Fibroblast of lung (primary cell): ENCODE results near the gene SLC2A4RG. TPM values are rescaled to one million over a fixed set of nuclear protein-coding genes. Genes with fewer than 3 reads are reported as not detected.

Experiments
- DNase-seq, 2 donors: peaks; one replicate each; pipeline versions ENCODE4 v3.0.0 to v3.0.0-alpha.2; 2010; ENCODE audit warnings: low read depth in 2 of 2
- H2AFZ ChIP-seq: 2 replicates; pipeline ENCODE4 v1.5.1; 2012; ENCODE audit warnings: low read length, control low read depth, inconsistent platforms
- H3K27ac ChIP-seq: 2 replicates; pipeline ENCODE4 v1.5.1; 2011; ENCODE audit warnings: low read length, control low read depth; ENCODE audit not compliant: insufficient read depth
- H3K27me3 ChIP-seq: 2 replicates; pipeline ENCODE4 v1.5.1; 2011; ENCODE audit warnings: mild to moderate bottlenecking, low read length; ENCODE audit not compliant: control insufficient read depth, insufficient read depth
- H3K36me3 ChIP-seq: 2 replicates; pipeline ENCODE4 v1.5.1; 2011; ENCODE audit warnings: low read length; ENCODE audit not compliant: control insufficient read depth, insufficient read depth
- H3K4me1 ChIP-seq: 2 replicates; pipeline ENCODE4 v1.5.1; 2011; ENCODE audit warnings: low read length; ENCODE audit not compliant: control insufficient read depth, insufficient read depth; ENCODE audit errors: extremely low read depth
- H3K4me2 ChIP-seq: 2 replicates; pipeline ENCODE4 v1.5.1; 2011; ENCODE audit warnings: low read length, control low read depth; ENCODE audit not compliant: insufficient read depth; ENCODE audit errors: extremely low read depth
- H3K4me3 ChIP-seq, 4 experiments: fragments of 200-600 bp in 1 of 4; sonication (generic) in 1 of 4; replicated peaks in 1 of 4; 2 replicates each; pipeline ENCODE4 v1.5.1; 2011 to 2016; ENCODE audit warnings: low read length in 4 of 4, low read depth in 3 of 4, mild to moderate bottlenecking in 3 of 4, control low read depth in 2 of 4, inconsistent platforms in 1 of 4, mixed read lengths in 1 of 4; ENCODE audit not compliant: insufficient read depth in 1 of 4; ENCODE audit errors: control extremely low read depth in 1 of 4
- H3K79me2 ChIP-seq: 2 replicates; pipeline ENCODE4 v1.5.1; 2012; ENCODE audit warnings: mild to moderate bottlenecking, low read length, inconsistent platforms; ENCODE audit not compliant: control insufficient read depth, insufficient read depth
- H3K9ac ChIP-seq: 2 replicates; pipeline ENCODE4 v1.5.1; 2011; ENCODE audit warnings: mild to moderate bottlenecking, low read length, control low read depth; ENCODE audit not compliant: insufficient read depth
- H3K9me3 ChIP-seq: 2 replicates; pipeline ENCODE4 v1.5.1; 2012; ENCODE audit warnings: low read depth, low read length; ENCODE audit not compliant: control insufficient read depth, insufficient read depth
- H4K20me1 ChIP-seq: 2 replicates; pipeline ENCODE4 v1.5.1; 2011; ENCODE audit warnings: low read length; ENCODE audit not compliant: control insufficient read depth, insufficient read depth; ENCODE audit errors: extremely low read depth
- EZH2 ChIP-seq: IDR thresholded peaks from 2 replicates; pipeline ENCODE4 v1.5.1; 2012; ENCODE audit warnings: low read length, control low read depth, mild to moderate bottlenecking; ENCODE audit errors: missing control alignments
- polyA plus RNA-seq, 2 donors: library from polyadenylated mRNA; depleted of rRNA in 1 of 2; stranded (reverse) in 1 of 2; unstranded in 1 of 2; fragments of >200 nt; gene quantifications; 2 replicates each; pipeline ENCODE4 v1.2.1, GENCODE V29; 2011 to 2012; ENCODE audit warnings: missing spikeins in 1 of 2
- total RNA-seq: library from RNA; depleted of rRNA; stranded (reverse); fragments of >200 nt; gene quantifications from 2 replicates; pipeline ENCODE4 v1.2.1, GENCODE V29; 2014
- TF ChIP-seq, protein P1 (sequence below), 2 donors: IDR thresholded peaks in 1 of 2; conservative IDR thresholded peaks in 1 of 2; 1 replicate in 1 of 2; 2 replicates in 1 of 2; pipeline ENCODE4 v1.5.1; 2011 to 2012; ENCODE audit warnings: low read length in 2 of 2, control low read depth in 1 of 2, inconsistent platforms in 1 of 2, low read depth in 1 of 2, mild to moderate bottlenecking in 1 of 2

The SLC2A4RG gene
- total and polyA plus RNA-seq, 2 donors (not counting 1 experiment from before 2014, with no cell fraction given) = 17.5 to 30.6 TPM

DNA sequence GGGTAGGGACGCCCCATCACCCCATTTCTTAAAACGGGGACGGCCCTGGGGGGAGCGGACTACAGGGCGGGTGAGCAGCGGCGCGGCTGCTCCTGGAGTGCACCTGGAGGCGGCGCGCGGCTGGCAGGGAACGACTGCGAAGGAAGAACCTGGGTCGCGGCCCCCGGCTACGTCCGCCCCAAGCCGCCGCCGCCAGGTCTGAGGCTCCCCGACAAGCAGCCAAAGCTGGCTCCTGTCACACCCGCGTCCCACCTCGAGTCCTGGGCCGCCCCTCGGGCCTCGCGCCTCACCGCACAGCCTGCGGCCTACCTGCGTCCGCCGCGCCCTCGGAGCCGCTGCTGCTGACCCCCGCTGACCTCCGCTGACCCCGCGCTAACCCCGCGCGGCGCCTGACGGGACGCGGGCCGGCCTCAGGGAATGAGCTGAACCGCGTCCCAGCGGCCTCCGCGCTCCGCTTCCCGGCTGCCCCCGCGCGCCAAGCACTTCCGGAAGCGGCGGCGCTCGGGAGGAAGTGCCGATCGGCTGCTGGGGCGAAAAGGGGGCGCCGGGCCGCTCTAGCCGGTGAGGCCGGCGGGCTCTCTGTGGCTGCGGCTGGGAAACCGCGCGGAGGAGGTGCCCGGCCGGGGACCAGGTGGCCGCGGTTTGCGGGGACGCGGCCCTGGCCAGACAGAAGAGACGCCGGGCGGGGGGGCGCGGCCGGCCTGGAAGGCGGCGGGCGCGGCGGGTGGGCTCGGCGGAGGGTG, 31.8 kb upstream of the SLC2A4RG start, which contains the start of the genes ARFRP1 and ZGPAT:
TSS of gene ARFRP1 (minus strand) at position 419 of the 743 bp plus-strand sequence. CDS start 885 bp downstream, outside the sequence.
TSS of gene ZGPAT (plus strand) at position 482 of the 743 bp plus-strand sequence. CDS start 542 bp downstream, outside the sequence.
- Histone ChIP-seq H3K9me3 (no peaks in the 10 kb centered on the region), H3K4me2 (peak within 1 kb of the TSS; percentile 99), H3K9ac (peak within 1 kb of the TSS; percentile 91), H3K79me2 (peaks cover 61% of the 10 kb centered on the region), H2AFZ (peak within 1 kb of the TSS; percentile 9), H3K27ac (peak within 1 kb of the TSS; percentile 80), H3K4me3 (peak within 1 kb of the TSS; percentile 64 to 89 (median 74)), H3K4me1 (peaks cover 9% of the 10 kb centered on the region), H3K27me3 (no peaks in the 10 kb centered on the region), H4K20me1 (no peaks in the 10 kb centered on the region), H3K36me3 (peaks cover 37% of the 10 kb centered on the region)
- TF ChIP-seq, protein P1, sequence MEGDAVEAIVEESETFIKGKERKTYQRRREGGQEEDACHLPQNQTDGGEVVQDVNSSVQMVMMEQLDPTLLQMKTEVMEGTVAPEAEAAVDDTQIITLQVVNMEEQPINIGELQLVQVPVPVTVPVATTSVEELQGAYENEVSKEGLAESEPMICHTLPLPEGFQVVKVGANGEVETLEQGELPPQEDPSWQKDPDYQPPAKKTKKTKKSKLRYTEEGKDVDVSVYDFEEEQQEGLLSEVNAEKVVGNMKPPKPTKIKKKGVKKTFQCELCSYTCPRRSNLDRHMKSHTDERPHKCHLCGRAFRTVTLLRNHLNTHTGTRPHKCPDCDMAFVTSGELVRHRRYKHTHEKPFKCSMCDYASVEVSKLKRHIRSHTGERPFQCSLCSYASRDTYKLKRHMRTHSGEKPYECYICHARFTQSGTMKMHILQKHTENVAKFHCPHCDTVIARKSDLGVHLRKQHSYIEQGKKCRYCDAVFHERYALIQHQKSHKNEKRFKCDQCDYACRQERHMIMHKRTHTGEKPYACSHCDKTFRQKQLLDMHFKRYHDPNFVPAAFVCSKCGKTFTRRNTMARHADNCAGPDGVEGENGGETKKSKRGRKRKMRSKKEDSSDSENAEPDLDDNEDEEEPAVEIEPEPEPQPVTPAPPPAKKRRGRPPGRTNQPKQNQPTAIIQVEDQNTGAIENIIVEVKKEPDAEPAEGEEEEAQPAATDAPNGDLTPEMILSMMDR (conservative IDR thresholded peaks at IDR 0.05 in 1 of 2, IDR thresholded peaks at IDR 0.05 in 1 of 2; ENCODE audit: low read depth in 1 of 2, low read length in 2 of 2) = no peak
- TF ChIP-seq EZH2 = no peak
- peak; percentile 77 to 79 for DNase-seq

DNA sequence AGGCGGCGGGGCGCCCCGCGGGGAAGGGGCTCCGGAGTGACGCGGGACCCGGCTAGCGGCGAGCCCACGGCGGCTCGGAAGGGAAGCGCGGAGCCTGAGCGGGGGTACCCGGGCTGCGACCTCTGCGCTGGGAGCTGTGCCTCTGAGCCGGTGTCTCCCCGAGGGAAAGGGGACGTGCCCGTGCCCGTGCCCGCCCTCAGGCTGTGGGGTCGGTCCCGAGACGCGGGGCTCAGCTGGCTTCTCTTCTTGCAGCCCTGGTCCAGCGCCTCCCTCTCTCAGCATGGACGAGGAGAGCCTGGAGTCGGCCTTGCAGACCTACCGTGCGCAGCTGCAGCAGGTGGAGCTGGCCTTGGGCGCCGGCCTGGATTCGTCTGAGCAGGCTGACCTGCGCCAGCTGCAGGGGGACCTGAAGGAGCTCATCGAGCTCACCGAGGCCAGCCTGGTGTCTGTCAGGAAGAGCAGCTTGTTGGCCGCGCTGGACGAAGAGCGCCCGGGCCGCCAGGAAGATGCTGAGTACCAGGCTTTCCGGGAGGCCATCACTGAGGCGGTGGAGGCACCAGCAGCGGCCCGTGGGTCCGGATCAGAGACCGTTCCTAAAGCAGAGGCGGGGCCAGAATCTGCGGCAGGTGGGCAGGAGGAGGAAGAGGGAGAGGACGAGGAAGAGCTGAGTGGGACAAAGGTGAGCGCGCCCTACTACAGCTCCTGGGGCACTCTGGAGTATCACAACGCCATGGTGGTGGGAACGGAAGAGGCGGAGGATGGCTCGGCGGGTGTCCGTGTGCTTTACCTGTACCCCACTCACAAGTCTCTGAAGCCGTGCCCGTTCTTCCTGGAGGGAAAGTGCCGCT, 31.1 kb upstream of the SLC2A4RG start:
- Histone ChIP-seq H3K27ac (peak overlapping the region; percentile 80), H3K27me3 (no peaks in the 10 kb centered on the region), H3K9me3 (no peaks in the 10 kb centered on the region), H2AFZ (no peak overlapping the region), H3K9ac (peak overlapping the region; percentile 91), H3K36me3 (peaks cover 35% of the 10 kb centered on the region), H3K4me2 (peak overlapping the region; percentile 99), H3K79me2 (peaks cover 62% of the 10 kb centered on the region), H4K20me1 (no peaks in the 10 kb centered on the region), H3K4me3 (peak overlapping the region; percentile 64 to 89 (median 74)), H3K4me1 (peaks cover 9% of the 10 kb centered on the region)
- DNase-seq = no peak
- TF ChIP-seq, protein P1 (conservative IDR thresholded peaks at IDR 0.05 in 1 of 2, IDR thresholded peaks at IDR 0.05 in 1 of 2; ENCODE audit: low read depth in 1 of 2, low read length in 2 of 2) = no peak
- TF ChIP-seq EZH2 = no peak

DNA sequence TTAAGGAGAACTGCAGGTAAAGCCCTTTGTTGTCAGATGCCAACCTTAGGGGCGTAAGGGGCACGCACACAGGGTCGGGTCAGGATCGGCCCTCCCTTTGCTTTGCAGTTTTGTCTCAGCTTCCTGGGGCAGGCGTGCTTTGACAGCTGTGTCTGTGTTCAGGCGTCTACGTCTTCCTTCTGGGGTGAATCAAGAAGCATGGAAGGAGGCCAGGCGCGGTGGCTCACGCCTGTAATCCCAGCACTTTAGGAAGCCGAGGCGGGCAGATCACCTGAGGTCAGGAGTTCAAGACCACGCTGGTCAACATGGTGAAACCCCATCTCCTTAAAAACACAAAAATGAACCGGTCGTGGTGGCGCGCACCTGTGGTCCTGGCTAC, 30.4 kb upstream of the SLC2A4RG start:
- peaks cover 32% of the 10 kb centered on the region for H3K36me3 ChIP-seq
- H4K20me1 ChIP-seq = no peaks in the 10 kb centered on the region
- peak overlapping the region; percentile 64 to 89 (median 74) for H3K4me3 ChIP-seq

More for the DNA sequence above, 30.4 kb upstream of the SLC2A4RG start:
- Histone ChIP-seq H2AFZ (no peak overlapping the region), H3K79me2 (peaks cover 64% of the 10 kb centered on the region), H3K4me1 (peaks cover 9% of the 10 kb centered on the region), H3K27me3 (no peaks in the 10 kb centered on the region), H3K9ac (no peak overlapping the region), H3K9me3 (no peaks in the 10 kb centered on the region), H3K4me2 (peak overlapping the region; percentile 99), H3K27ac (no peak overlapping the region)
- DNase-seq = no peak
- no peak for TF ChIP-seq EZH2
- TF ChIP-seq, protein P1 (conservative IDR thresholded peaks at IDR 0.05 in 1 of 2, IDR thresholded peaks at IDR 0.05 in 1 of 2; ENCODE audit: low read depth in 1 of 2, low read length in 2 of 2) = no peak
